Measurements from ENCODE around the gene LCT. TPM values are rescaled to one million over a fixed set of nuclear protein-coding genes. Genes with fewer than 3 reads are reported as not detected.

Gene LCT
- total and polyA plus RNA-seq, 2 of the 4 experiments (the other 2 are of a cell fraction) = under 0.01 TPM; not detected in 1

GRCh38 chr2:135744760-135745314 is 92.1 kb downstream of the LCT start:
- CTCF ChIA-PET = interaction anchor here (0.5 to 2.2 kb wide), 4 partner anchors 11 to 152 kb away, joined by 3 to 8 read pairs (median 3); no protein-coding TSS in a partner anchor
- H3K27ac ChIP-seq (ENCODE audit: insufficient read depth, low read length) = peak overlapping the region; percentile 50; the same call in 1 of the 2 replicates
- dilution Hi-C loops (cut with HindIII; ENCODE audit: low sequenced_read_pairs, unreplicated experiment) = no loop called here
- DNase-seq (peak; percentile 17), ATAC-seq (ENCODE audit: low read depth) (no peak)
- H2AK5ac ChIP-seq (ENCODE audit: low read depth, low read length) = peak overlapping the region; percentile 32; the same call in 1 of the 2 replicates
- H4K20me1 ChIP-seq (ENCODE audit: insufficient read depth, low read length) = peaks cover 35% of the 10 kb centered on the region; the same call in 1 of the 2 replicates
- no peak overlapping the region for H2BK120ac ChIP-seq (ENCODE audit: low read depth, low read length)
- no peak overlapping the region for H4K8ac ChIP-seq (ENCODE audit: low read depth in 2 of 2, low read length in 2 of 2)
- peaks cover 8% of the 10 kb centered on the region for H3K4me1 ChIP-seq (ENCODE audit: control insufficient read depth, insufficient read depth, low read length)
- H2BK5ac ChIP-seq (ENCODE audit: low read depth, low read length, poor library complexity, severe bottlenecking) = peak overlapping the region; percentile 7
- in situ Hi-C loops (cut with MboI; ENCODE audit: low sequenced_read_pairs) = no loop called here
- H3K36me3 ChIP-seq (ENCODE audit: control insufficient read depth, insufficient read depth, low read length) = peaks cover 12% of the 10 kb centered on the region
- 100% methylated on average over 1 of the region's 5 CpGs; no CpG with 5 or more reads in 1 of the 2 experiments for WGBS, 2 experiments (ENCODE audit: extremely low coverage in 2 of 2, insufficient read length in 1 of 2)
- intact Hi-C loops (cut with micrococcal nuclease) = loop anchor here (5.0 kb wide), 2 partner anchors 37 to 693 kb away; partner anchors contain the start of gene RAB3GAP1
- H4K91ac ChIP-seq (ENCODE audit: insufficient read depth, low read depth, low read length) = no peak overlapping the region
- H3K23ac ChIP-seq (ENCODE audit: low read depth, low read length) = peak overlapping the region; percentile 1; the same call in 1 of the 2 replicates
- TF ChIP-seq, protein P1, sequence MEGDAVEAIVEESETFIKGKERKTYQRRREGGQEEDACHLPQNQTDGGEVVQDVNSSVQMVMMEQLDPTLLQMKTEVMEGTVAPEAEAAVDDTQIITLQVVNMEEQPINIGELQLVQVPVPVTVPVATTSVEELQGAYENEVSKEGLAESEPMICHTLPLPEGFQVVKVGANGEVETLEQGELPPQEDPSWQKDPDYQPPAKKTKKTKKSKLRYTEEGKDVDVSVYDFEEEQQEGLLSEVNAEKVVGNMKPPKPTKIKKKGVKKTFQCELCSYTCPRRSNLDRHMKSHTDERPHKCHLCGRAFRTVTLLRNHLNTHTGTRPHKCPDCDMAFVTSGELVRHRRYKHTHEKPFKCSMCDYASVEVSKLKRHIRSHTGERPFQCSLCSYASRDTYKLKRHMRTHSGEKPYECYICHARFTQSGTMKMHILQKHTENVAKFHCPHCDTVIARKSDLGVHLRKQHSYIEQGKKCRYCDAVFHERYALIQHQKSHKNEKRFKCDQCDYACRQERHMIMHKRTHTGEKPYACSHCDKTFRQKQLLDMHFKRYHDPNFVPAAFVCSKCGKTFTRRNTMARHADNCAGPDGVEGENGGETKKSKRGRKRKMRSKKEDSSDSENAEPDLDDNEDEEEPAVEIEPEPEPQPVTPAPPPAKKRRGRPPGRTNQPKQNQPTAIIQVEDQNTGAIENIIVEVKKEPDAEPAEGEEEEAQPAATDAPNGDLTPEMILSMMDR (conservative IDR thresholded peaks at IDR 0.05; ENCODE audit: low read depth, low read length) = no peak; the same call in 1 of the 2 replicates
- TF ChIP-seq RAD21 (IDR thresholded peaks at IDR 0.05; ENCODE audit: low read length) = peak; percentile 8; the same call in 1 of the 2 replicates
- H4K5ac ChIP-seq (ENCODE audit: low read depth, low read length) = no peak overlapping the region
- H3K9me3 ChIP-seq (ENCODE audit: control insufficient read depth, insufficient read depth, low read length) = no peaks in the 10 kb centered on the region
- H3K4ac ChIP-seq (ENCODE audit: low read depth, low read length) = no peak overlapping the region; the same call in 1 of the 2 replicates
- peaks cover 3% of the 10 kb centered on the region; the same call in 1 of the 2 replicates for H3K9me1 ChIP-seq (ENCODE audit: insufficient read depth, low read length)
- H3K4me2 ChIP-seq (ENCODE audit: low read depth, low read length) = peak overlapping the region; percentile 57
- no peak overlapping the region for H2BK20ac ChIP-seq (ENCODE audit: low read depth, low read length)
- H3K18ac ChIP-seq (ENCODE audit: low read depth, low read length) = no peak overlapping the region
- H3K27me3 ChIP-seq (ENCODE audit: control insufficient read depth, insufficient read depth, low read length) = no peaks in the 10 kb centered on the region
- no peak overlapping the region for H3K9ac ChIP-seq (ENCODE audit: low read depth, low read length)
- H3K56ac ChIP-seq (ENCODE audit: extremely low read depth, insufficient read depth, low read length) = no peak overlapping the region
- 0 out of 2 replicates have a peak overlapping the region, but pooled peaks have one; percentile 14 for H3K14ac ChIP-seq (replicated peaks; ENCODE audit: low read depth, low read length)
- no peak overlapping the region; the same call in 1 of the 2 replicates for H3K4me3 ChIP-seq (ENCODE audit: insufficient read depth, low read depth, low read length)
- BruUV-seq (replicated peaks) = no TSS peak
- H2BK15ac ChIP-seq (ENCODE audit: low read depth, low read length) = peak overlapping the region; percentile 6; the same call in 1 of the 3 replicates
- no peak overlapping the region for H2AFZ ChIP-seq (replicated peaks; ENCODE audit: low read length, poor library complexity)
- POLR2A ChIA-PET (ENCODE audit: unreplicated experiment) = interaction anchor here (0.5 kb wide), 1 partner anchor 13 kb away, joined by 3 read pairs; no protein-coding TSS in a partner anchor
- peaks cover 19 to 38% of the 10 kb centered on the region in 2 experiments for H3K79me1 ChIP-seq (ENCODE audit: low read depth in 1 of 2, low read length in 2 of 2)
- no peak overlapping the region for H2AK9ac ChIP-seq (replicated peaks; ENCODE audit: low read depth, low read length, poor library complexity)

Data from IMR-90 (cell line).